HFFc6 (cell line): ENCODE results near the gene LGALS3BP. TPM values are rescaled to one million over a fixed set of nuclear protein-coding genes. Genes with fewer than 3 reads are reported as not detected.

Source experiments
- DNase-seq: peaks from one replicate; pipeline ENCODE4 v3.0.0-alpha.2; 2018
- H3K27ac Mint-ChIP-seq: 2 replicates; pipeline ENCODE4 v1.8.0; 2020; ENCODE audit warnings: mild to moderate bottlenecking, mixed read lengths
- H3K27me3 Mint-ChIP-seq: 2 replicates; pipeline ENCODE4 v1.8.0; 2021; ENCODE audit warnings: mild to moderate bottlenecking, moderate library complexity, mixed read lengths; ENCODE audit not compliant: insufficient read depth
- H3K36me3 Mint-ChIP-seq: 2 replicates; pipeline ENCODE4 v1.8.0; 2021; ENCODE audit warnings: low read depth, mixed read lengths
- H3K4me1 Mint-ChIP-seq: 2 replicates; pipeline ENCODE4 v1.8.0; 2020; ENCODE audit warnings: low read depth, mixed read lengths
- H3K4me3 Mint-ChIP-seq: 2 replicates; pipeline ENCODE4 v1.8.0; 2020; ENCODE audit warnings: mild to moderate bottlenecking, moderate library complexity, mixed read lengths
- H3K9me3 Mint-ChIP-seq: 2 replicates; pipeline ENCODE4 v1.8.0; 2020; ENCODE audit warnings: mild to moderate bottlenecking, mixed read lengths
- CTCF ChIP-seq: fragments of 200-600 bp; sonication (generic); IDR thresholded peaks from 2 replicates; pipeline ENCODE4 v1.5.0; 2021; ENCODE audit warnings: antibody characterized with exemption, mild to moderate bottlenecking
- total RNA-seq, 6 experiments: library from RNA; stranded (reverse); fragmentation: NEBNext Ultra II Directional; extraction: Animal tissue kit (Norgen Biotek cat#: 25700); gene quantifications; 2 replicates in 1 of 6; 3 replicates in 5 of 6; pipeline ENCODE4 v1.2.3, GENCODE V29; 2021

LGALS3BP gene
- total RNA-seq, 6 experiments from 2014 or later = 31.1 to 46.4 (median 43.4) TPM

GRCh38 chr17:78960928-78961327 lies 18.8 kb downstream of the LGALS3BP start:
- Mint-ChIP-seq H3K9me3 (no peaks in the 10 kb centered on the region; the same call in 1 of the 2 replicates), H3K36me3 (no peaks in the 10 kb centered on the region), H3K27me3 (no peaks in the 10 kb centered on the region; the same call in none of the 2 replicates), H3K27ac (no peak overlapping the region), H3K4me1 (peaks cover 42% of the 10 kb centered on the region), H3K4me3 (no peak overlapping the region)
- TF ChIP-seq CTCF = no peak
- no peak for DNase-seq

DNA sequence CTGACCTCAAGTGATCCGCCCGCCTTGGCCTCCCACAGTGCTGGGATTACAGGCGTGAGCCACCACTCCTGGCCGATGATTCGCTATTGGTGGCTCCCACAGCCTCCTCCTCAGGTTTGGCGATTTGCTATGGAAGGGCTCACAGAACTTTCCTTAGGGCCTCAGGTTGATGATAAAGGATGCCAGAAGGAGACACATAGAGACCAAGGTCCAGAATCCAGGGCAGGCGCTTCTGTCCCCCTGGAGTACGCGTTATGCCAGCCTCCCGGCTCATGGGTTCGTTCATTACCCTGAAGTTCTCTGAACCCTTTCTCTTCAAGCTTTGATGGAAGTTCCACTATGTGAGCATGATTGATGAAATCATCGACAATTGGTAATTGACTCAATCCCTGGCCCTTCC lies 19.9 kb downstream of the LGALS3BP start:
- Mint-ChIP-seq H3K36me3 (no peaks in the 10 kb centered on the region), H3K27me3 (peaks cover under 1% of the 10 kb centered on the region), H3K4me3 (no peak overlapping the region), H3K4me1 (peaks cover 45% of the 10 kb centered on the region), H3K9me3 (no peaks in the 10 kb centered on the region), H3K27ac (no peak overlapping the region)
- DNase-seq = no peak
- TF ChIP-seq CTCF = no peak

- DNase-seq = no peak
- H3K27me3 Mint-ChIP-seq = peaks cover 1% of the 10 kb centered on the region
- no peak for TF ChIP-seq CTCF
- no peak overlapping the region for H3K27ac Mint-ChIP-seq
- H3K4me1 Mint-ChIP-seq = peaks cover 52% of the 10 kb centered on the region
- no peak overlapping the region for H3K4me3 Mint-ChIP-seq
- H3K9me3 Mint-ChIP-seq = no peaks in the 10 kb centered on the region
- no peaks in the 10 kb centered on the region for H3K36me3 Mint-ChIP-seq
Measured at GRCh38 chr17:78958641-78959127, 21.0 kb downstream of the LGALS3BP start.

DNA sequence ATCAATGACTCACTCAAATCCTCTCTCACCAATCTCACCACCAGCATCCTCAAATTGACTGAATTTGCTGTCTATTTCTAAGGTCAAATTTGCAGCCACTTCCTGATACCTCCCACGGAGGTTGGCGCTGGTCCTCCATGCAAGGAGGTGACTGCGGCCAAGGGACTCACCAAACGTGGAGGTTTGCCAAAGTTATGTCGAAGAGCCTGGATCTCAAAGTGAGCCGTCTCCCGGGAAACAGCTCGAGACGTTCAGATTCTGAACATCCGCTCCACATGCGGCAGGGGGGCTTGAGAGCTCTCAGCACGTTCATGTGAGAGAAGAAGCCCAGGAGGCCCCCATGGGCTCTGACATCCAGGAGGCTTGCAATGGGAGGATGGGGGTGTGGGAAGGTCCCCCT lies 22.6 kb downstream of the LGALS3BP start:
- no peaks in the 10 kb centered on the region for H3K36me3 Mint-ChIP-seq
- peak; percentile 19 for DNase-seq
- TF ChIP-seq CTCF = no peak
- peaks cover 46% of the 10 kb centered on the region for H3K4me1 Mint-ChIP-seq
- H3K27ac Mint-ChIP-seq = no peak overlapping the region
- no peaks in the 10 kb centered on the region for H3K9me3 Mint-ChIP-seq
- peaks cover 1% of the 10 kb centered on the region for H3K27me3 Mint-ChIP-seq
- H3K4me3 Mint-ChIP-seq = no peak overlapping the region

- Mint-ChIP-seq H3K9me3 (peaks cover 5% of the 10 kb centered on the region), H3K27ac (no peak overlapping the region), H3K4me3 (no peak overlapping the region), H3K36me3 (peaks cover 3% of the 10 kb centered on the region), H3K27me3 (peaks cover 5% of the 10 kb centered on the region), H3K4me1 (peaks cover 37% of the 10 kb centered on the region)
- DNase-seq = no peak
- TF ChIP-seq CTCF = no peak
Measured at GRCh38 chr17:78956254-78956653, 23.5 kb downstream of the LGALS3BP start.

DNA sequence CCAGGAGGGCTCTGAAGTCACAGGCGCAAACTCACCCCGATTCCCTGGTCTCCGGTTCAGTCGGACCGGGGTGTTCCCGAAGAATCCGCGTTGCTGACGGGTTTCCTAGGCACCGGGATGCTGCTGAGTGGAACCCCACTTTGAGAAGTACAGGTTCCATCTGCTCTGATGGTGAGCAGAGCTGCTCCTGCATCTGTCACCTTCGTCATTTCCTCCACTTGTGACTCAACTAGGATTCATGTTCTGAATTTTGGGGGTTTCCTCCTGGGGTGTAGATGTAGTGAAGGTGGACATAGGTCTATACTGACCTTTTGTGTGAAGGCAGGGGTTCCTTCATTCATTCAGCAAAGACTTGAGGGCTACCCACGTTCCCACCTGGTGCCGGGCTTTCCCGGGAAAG lies 25.0 kb downstream of the LGALS3BP start:
- peaks cover 20% of the 10 kb centered on the region for H3K9me3 Mint-ChIP-seq
- no peak overlapping the region for H3K4me3 Mint-ChIP-seq
- H3K27me3 Mint-ChIP-seq = peaks cover 5% of the 10 kb centered on the region
- H3K36me3 Mint-ChIP-seq = peaks cover 17% of the 10 kb centered on the region
- DNase-seq = no peak
- H3K27ac Mint-ChIP-seq = no peak overlapping the region
- TF ChIP-seq CTCF = no peak
- peaks cover 31% of the 10 kb centered on the region for H3K4me1 Mint-ChIP-seq
